HEK293 (cell line): ENCODE data around the gene CASQ2.

Experiments
- CTCF ChIA-PET: fragments of 350-600 bp; formaldehyde crosslinking; extraction: SDS; loops from one replicate; lab custom pipeline; 2021; ENCODE audit warnings: antibody characterized with exemption; lab: Yijun Ruan, JAX
- POLR2A ChIA-PET: fragments of 300-600 bp; formaldehyde crosslinking; extraction: SDS; loops from one replicate; lab custom pipeline; 2020; ENCODE audit warnings: antibody characterized with exemption, inconsistent platforms; lab: Yijun Ruan, JAX
- H3K27ac ChIP-seq: fragments of 200-500 bp; sonication (Bioruptor generic); 2 replicates; pipeline ENCODE4 v1.5.1; 2014; ENCODE audit warnings: low read depth, low read length, control low read depth, inconsistent platforms; ENCODE audit errors: extremely low read depth
- H3K36me3 ChIP-seq, 2 experiments: fragments of 200-500 bp in 1 of 2; sonication (Bioruptor generic) in 1 of 2; 1 replicate in 1 of 2; 2 replicates in 1 of 2; pipeline ENCODE4 v1.5.1; 2014 to 2017; ENCODE audit warnings: inconsistent platforms in 2 of 2, low read length in 2 of 2; ENCODE audit not compliant: control insufficient read depth in 2 of 2, insufficient read depth in 1 of 2
- H3K4me1 ChIP-seq: fragments of 200-500 bp; sonication (Bioruptor generic); 2 replicates; pipeline ENCODE4 v1.5.1; 2014; ENCODE audit warnings: mild to moderate bottlenecking, low read length, inconsistent platforms; ENCODE audit not compliant: control insufficient read depth, insufficient read depth
- H3K4me3 ChIP-seq: 2 replicates; pipeline ENCODE4 v1.5.1; 2011; ENCODE audit warnings: low read depth, mild to moderate bottlenecking, control low read depth, low read length, moderate library complexity
- H3K9me3 ChIP-seq: fragments of 200-500 bp; sonication (Bioruptor generic); 2 replicates; pipeline ENCODE4 v1.5.1; 2014; ENCODE audit warnings: low read depth, low read length, inconsistent platforms; ENCODE audit not compliant: control insufficient read depth, insufficient read depth
- BCL11B ChIP-seq: fragments of 450-650 bp; formaldehyde crosslinking; IDR thresholded peaks from 2 replicates; pipeline ENCODE4 v1.5.1; 2016; ENCODE audit warnings: low read depth, missing biosample characterization, missing genetic modification characterization
- HOXD13 ChIP-seq: sonication (generic); formaldehyde crosslinking; IDR thresholded peaks from 2 replicates; pipeline ENCODE4 v1.8.0; 2022; ENCODE audit warnings: missing genetic modification reagents, borderline replicate concordance
- KLF10 ChIP-seq: fragments of 450-650 bp; IDR thresholded peaks from 2 replicates; pipeline ENCODE4 v1.5.1; 2018; ENCODE audit warnings: missing biosample characterization, mild to moderate bottlenecking, missing genetic modification characterization
- KLF9 ChIP-seq: fragments of 450-650 bp; formaldehyde crosslinking; IDR thresholded peaks from 2 replicates; pipeline ENCODE4 v1.5.1; 2016; ENCODE audit warnings: missing biosample characterization, missing genetic modification characterization, low read depth
- OSR2 ChIP-seq: fragments of 450-650 bp; formaldehyde crosslinking; IDR thresholded peaks from 2 replicates; pipeline ENCODE4 v1.5.1; 2016; ENCODE audit warnings: missing biosample characterization, missing genetic modification characterization
- PRDM10 ChIP-seq: fragments of 450-650 bp; formaldehyde crosslinking; IDR thresholded peaks from 2 replicates; pipeline ENCODE4 v1.5.1; 2016; ENCODE audit warnings: missing biosample characterization, missing genetic modification characterization
- SETDB1 ChIP-seq: IDR thresholded peaks from one replicate; pipeline ENCODE4 v1.6.1; 2017; ENCODE audit warnings: mild to moderate bottlenecking, low read length, moderate library complexity, mixed read lengths; ENCODE audit not compliant: insufficient read length
- WT1 ChIP-seq: fragments of 450-650 bp; formaldehyde crosslinking; IDR thresholded peaks from 2 replicates; pipeline ENCODE4 v1.5.1; 2016; ENCODE audit warnings: missing biosample characterization, missing genetic modification characterization
- ZBTB1 ChIP-seq: fragments of 450-650 bp; formaldehyde crosslinking; IDR thresholded peaks from 2 replicates; pipeline ENCODE4 v1.5.1; 2016; ENCODE audit warnings: missing biosample characterization, missing genetic modification characterization
- ZBTB8A ChIP-seq: fragments of 450-650 bp; formaldehyde crosslinking; IDR thresholded peaks from 2 replicates; pipeline ENCODE4 v1.5.1; 2016; ENCODE audit warnings: missing biosample characterization, missing genetic modification characterization
- ZEB2 ChIP-seq: fragments of 450-650 bp; formaldehyde crosslinking; IDR thresholded peaks from 2 replicates; pipeline ENCODE4 v1.5.1; 2016; ENCODE audit warnings: missing biosample characterization, missing genetic modification characterization
- ZFP3 ChIP-seq: fragments of 450-650 bp; formaldehyde crosslinking; IDR thresholded peaks from 2 replicates; pipeline ENCODE4 v1.5.1; 2016; ENCODE audit warnings: low read depth, missing biosample characterization, missing genetic modification characterization
- ZFP37 ChIP-seq: fragments of 450-650 bp; formaldehyde crosslinking; IDR thresholded peaks from 2 replicates; pipeline ENCODE4 v1.5.1; 2016; ENCODE audit warnings: missing biosample characterization, missing genetic modification characterization
- ZFP69B ChIP-seq: fragments of 450-650 bp; formaldehyde crosslinking; IDR thresholded peaks from 2 replicates; pipeline ENCODE4 v1.5.1; 2016; ENCODE audit warnings: missing biosample characterization, missing genetic modification characterization
- ZNF146 ChIP-seq: fragments of 450-650 bp; formaldehyde crosslinking; IDR thresholded peaks from 2 replicates; pipeline ENCODE4 v1.5.1; 2016; ENCODE audit warnings: missing biosample characterization, missing genetic modification characterization
- ZNF175 ChIP-seq: fragments of 450-650 bp; formaldehyde crosslinking; IDR thresholded peaks from 2 replicates; pipeline ENCODE4 v1.5.1; 2016; ENCODE audit warnings: missing biosample characterization, missing genetic modification characterization
- ZNF202 ChIP-seq: fragments of 450-650 bp; formaldehyde crosslinking; IDR thresholded peaks from 2 replicates; pipeline ENCODE4 v1.5.1; 2016; ENCODE audit warnings: missing biosample characterization, missing genetic modification characterization, borderline replicate concordance
- ZNF221 ChIP-seq: fragments of 450-650 bp; formaldehyde crosslinking; IDR thresholded peaks from 2 replicates; pipeline ENCODE4 v1.5.1; 2017; ENCODE audit warnings: missing biosample characterization, missing genetic modification characterization, borderline replicate concordance
- ZNF239 ChIP-seq: fragments of 450-650 bp; formaldehyde crosslinking; IDR thresholded peaks from 2 replicates; pipeline ENCODE4 v1.5.1; 2016; ENCODE audit warnings: missing biosample characterization, missing genetic modification characterization
- ZNF324 ChIP-seq: fragments of 450-650 bp; formaldehyde crosslinking; IDR thresholded peaks from 2 replicates; pipeline ENCODE4 v1.5.1; 2016; ENCODE audit warnings: missing biosample characterization, missing genetic modification characterization
- ZNF404 ChIP-seq: fragments of 450-650 bp; formaldehyde crosslinking; IDR thresholded peaks from 2 replicates; pipeline ENCODE4 v1.5.1; 2017; ENCODE audit warnings: missing biosample characterization, missing genetic modification characterization
- ZNF416 ChIP-seq: fragments of 450-650 bp; formaldehyde crosslinking; IDR thresholded peaks from 2 replicates; pipeline ENCODE4 v1.5.1; 2016; ENCODE audit warnings: missing biosample characterization, missing genetic modification characterization
- ZNF785 ChIP-seq: fragments of 450-650 bp; formaldehyde crosslinking; IDR thresholded peaks from 2 replicates; pipeline ENCODE4 v1.5.1; 2016; ENCODE audit warnings: missing biosample characterization, missing genetic modification characterization
- TF ChIP-seq, protein P1 (sequence below): fragments of 450-650 bp; formaldehyde crosslinking; IDR thresholded peaks from 2 replicates; pipeline ENCODE4 v1.5.1; 2016; ENCODE audit warnings: missing biosample characterization, missing genetic modification characterization
- TF ChIP-seq, protein P2 (sequence below): fragments of 450-650 bp; IDR thresholded peaks from 2 replicates; pipeline ENCODE4 v1.5.1; 2018; ENCODE audit warnings: missing biosample characterization, missing genetic modification characterization
- TF ChIP-seq, protein P3 (sequence below): fragments of 450-650 bp; formaldehyde crosslinking; IDR thresholded peaks from 2 replicates; pipeline ENCODE4 v1.5.1; 2016; ENCODE audit warnings: missing biosample characterization, missing genetic modification characterization
- TF ChIP-seq, protein P4 (sequence below): fragments of 450-650 bp; formaldehyde crosslinking; IDR thresholded peaks from 2 replicates; pipeline ENCODE4 v1.5.1; 2016; ENCODE audit warnings: missing biosample characterization, missing genetic modification characterization, low read depth

Gene CASQ2

DNA sequence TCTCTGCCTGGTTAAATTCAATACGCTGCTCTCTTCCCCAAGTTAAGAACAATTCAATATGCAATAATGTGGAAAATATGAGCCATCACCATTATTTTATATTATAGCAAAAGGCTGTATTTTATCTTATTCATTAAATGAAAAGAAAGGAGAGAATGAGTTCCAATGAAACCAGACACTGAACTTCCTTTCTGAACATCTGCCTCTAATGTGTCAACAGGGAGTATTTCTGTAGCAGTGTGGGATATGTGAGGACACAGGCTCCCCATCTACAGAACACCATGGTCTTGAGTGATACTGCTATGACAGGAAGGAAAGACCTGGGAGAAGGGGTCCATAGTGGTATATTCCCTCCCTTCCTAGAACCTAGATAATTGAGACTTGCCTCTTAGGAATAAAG lies 46.3 kb downstream of the CASQ2 start:
- POLR2A ChIA-PET: no interaction called here
- Histone ChIP-seq H3K4me3 (no peak overlapping the region), H3K4me1 (no peaks in the 10 kb centered on the region), H3K27ac (no peak overlapping the region), H3K36me3 (no peaks in the 10 kb centered on the region), H3K9me3 (no peaks in the 10 kb centered on the region)
- TF ChIP-seq OSR2 (tag by site-specific recombination) (no peak), ZFP37 (tag by site-specific recombination) (no peak), SETDB1 (no peak), ZNF239 (tag by site-specific recombination) (no peak), ZBTB8A (tag by site-specific recombination) (no peak), ZNF404 (no peak), ZEB2 (no peak), ZNF175 (tag by site-specific recombination) (no peak), ZNF202 (tag by site-specific recombination) (no peak)
- TF ChIP-seq, protein P1, sequence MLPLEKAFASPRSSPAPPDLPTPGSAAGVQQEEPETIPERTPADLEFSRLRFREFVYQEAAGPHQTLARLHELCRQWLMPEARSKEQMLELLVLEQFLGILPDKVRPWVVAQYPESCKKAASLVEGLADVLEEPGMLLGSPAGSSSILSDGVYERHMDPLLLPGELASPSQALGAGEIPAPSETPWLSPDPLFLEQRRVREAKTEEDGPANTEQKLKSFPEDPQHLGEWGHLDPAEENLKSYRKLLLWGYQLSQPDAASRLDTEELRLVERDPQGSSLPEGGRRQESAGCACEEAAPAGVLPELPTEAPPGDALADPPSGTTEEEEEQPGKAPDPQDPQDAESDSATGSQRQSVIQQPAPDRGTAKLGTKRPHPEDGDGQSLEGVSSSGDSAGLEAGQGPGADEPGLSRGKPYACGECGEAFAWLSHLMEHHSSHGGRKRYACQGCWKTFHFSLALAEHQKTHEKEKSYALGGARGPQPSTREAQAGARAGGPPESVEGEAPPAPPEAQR: no peak
- CTCF ChIA-PET: no interaction called here

DNA sequence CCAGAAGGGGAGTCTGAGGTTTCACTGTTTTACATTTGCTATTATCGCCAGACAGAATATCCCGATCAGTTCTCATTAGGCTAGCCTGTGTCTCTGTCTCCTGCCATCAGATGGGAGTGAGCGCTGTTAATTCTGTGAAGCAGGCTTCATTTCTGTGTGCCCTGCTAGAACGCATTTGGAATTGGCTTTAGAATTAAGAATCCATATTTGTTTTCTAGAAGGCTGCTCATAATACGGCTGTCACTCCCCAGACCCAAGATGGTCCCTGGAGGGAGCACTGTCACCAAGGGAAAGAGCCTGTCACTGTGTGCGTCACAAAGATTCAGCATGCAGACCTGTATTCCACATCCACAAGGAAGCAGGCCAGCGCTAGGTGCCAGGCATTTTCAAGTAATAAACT lies 49.2 kb downstream of the CASQ2 start:
- H3K4me1 ChIP-seq: no peaks in the 10 kb centered on the region
- no peaks in the 10 kb centered on the region for H3K9me3 ChIP-seq
- ChIA-PET CTCF (interaction anchor here (1.4 to 3.9 kb wide), 3 partner anchors 45 to 52 kb away, joined by 3 to 59 read pairs (median 11); no protein-coding TSS in a partner anchor), POLR2A (no interaction called here)
- H3K36me3 ChIP-seq: no peaks in the 10 kb centered on the region
- H3K27ac ChIP-seq: no peak overlapping the region
- no peak overlapping the region for H3K4me3 ChIP-seq
- TF ChIP-seq, protein P2, sequence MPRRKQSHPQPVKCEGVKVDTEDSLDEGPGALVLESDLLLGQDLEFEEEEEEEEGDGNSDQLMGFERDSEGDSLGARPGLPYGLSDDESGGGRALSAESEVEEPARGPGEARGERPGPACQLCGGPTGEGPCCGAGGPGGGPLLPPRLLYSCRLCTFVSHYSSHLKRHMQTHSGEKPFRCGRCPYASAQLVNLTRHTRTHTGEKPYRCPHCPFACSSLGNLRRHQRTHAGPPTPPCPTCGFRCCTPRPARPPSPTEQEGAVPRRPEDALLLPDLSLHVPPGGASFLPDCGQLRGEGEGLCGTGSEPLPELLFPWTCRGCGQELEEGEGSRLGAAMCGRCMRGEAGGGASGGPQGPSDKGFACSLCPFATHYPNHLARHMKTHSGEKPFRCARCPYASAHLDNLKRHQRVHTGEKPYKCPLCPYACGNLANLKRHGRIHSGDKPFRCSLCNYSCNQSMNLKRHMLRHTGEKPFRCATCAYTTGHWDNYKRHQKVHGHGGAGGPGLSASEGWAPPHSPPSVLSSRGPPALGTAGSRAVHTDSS (tag by site-specific recombination): no peak
- TF ChIP-seq ZNF785 (tag by site-specific recombination) (no peak), ZNF146 (tag by site-specific recombination) (no peak), ZFP69B (tag by site-specific recombination) (no peak), KLF10 (tag by site-specific recombination) (no peak), KLF9 (tag by site-specific recombination) (no peak), ZNF416 (tag by site-specific recombination) (no peak), ZNF221 (tag by site-specific recombination) (no peak), ZNF324 (no peak), ZFP3 (tag by site-specific recombination) (no peak), ZBTB8A (tag by site-specific recombination) (no peak), PRDM10 (tag by site-specific recombination) (no peak), WT1 (tag by site-specific recombination) (no peak), BCL11B (tag by site-specific recombination) (no peak), HOXD13 (no peak), ZBTB1 (tag by site-specific recombination) (no peak)
- TF ChIP-seq, protein P3, sequence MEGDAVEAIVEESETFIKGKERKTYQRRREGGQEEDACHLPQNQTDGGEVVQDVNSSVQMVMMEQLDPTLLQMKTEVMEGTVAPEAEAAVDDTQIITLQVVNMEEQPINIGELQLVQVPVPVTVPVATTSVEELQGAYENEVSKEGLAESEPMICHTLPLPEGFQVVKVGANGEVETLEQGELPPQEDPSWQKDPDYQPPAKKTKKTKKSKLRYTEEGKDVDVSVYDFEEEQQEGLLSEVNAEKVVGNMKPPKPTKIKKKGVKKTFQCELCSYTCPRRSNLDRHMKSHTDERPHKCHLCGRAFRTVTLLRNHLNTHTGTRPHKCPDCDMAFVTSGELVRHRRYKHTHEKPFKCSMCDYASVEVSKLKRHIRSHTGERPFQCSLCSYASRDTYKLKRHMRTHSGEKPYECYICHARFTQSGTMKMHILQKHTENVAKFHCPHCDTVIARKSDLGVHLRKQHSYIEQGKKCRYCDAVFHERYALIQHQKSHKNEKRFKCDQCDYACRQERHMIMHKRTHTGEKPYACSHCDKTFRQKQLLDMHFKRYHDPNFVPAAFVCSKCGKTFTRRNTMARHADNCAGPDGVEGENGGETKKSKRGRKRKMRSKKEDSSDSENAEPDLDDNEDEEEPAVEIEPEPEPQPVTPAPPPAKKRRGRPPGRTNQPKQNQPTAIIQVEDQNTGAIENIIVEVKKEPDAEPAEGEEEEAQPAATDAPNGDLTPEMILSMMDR (tag by site-specific recombination): no peak
- TF ChIP-seq, protein P4, sequence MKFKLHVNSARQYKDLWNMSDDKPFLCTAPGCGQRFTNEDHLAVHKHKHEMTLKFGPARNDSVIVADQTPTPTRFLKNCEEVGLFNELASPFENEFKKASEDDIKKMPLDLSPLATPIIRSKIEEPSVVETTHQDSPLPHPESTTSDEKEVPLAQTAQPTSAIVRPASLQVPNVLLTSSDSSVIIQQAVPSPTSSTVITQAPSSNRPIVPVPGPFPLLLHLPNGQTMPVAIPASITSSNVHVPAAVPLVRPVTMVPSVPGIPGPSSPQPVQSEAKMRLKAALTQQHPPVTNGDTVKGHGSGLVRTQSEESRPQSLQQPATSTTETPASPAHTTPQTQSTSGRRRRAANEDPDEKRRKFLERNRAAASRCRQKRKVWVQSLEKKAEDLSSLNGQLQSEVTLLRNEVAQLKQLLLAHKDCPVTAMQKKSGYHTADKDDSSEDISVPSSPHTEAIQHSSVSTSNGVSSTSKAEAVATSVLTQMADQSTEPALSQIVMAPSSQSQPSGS: no peak
